Measurements from ENCODE around the gene FCHSD2. TPM values are rescaled to one million over a fixed set of nuclear protein-coding genes. Genes with fewer than 3 reads are reported as not detected.

The FCHSD2 gene
- total RNA-seq, 1 donor from 2014 or later, result 16.3 TPM

- no peak overlapping the region for H3K4me3 ChIP-seq
- TF ChIP-seq CTCF (IDR thresholded peaks at IDR 0.05), result no peak
- no peaks in the 10 kb centered on the region for H3K27me3 ChIP-seq
- intact Hi-C loops (cut with DNase I), result no loop called here
- H3K4me1 ChIP-seq, result no peaks in the 10 kb centered on the region
- no peak overlapping the region for H3K27ac ChIP-seq
- no peaks in the 10 kb centered on the region for H3K36me3 ChIP-seq
- no peaks in the 10 kb centered on the region for H3K9me3 ChIP-seq
- no peak for DNase-seq (ENCODE audit: low spot score in 2 of 2)
Measured at GRCh38 chr11:72950685-72951084, 191.4 kb downstream of the FCHSD2 start.

GRCh38 chr11:72947229-72947628 is 194.9 kb downstream of the FCHSD2 start:
- Histone ChIP-seq H3K27me3 (no peaks in the 10 kb centered on the region), H3K27ac (no peak overlapping the region), H3K9me3 (no peaks in the 10 kb centered on the region), H3K4me1 (no peaks in the 10 kb centered on the region), H3K36me3 (no peaks in the 10 kb centered on the region), H3K4me3 (no peak overlapping the region)
- DNase-seq (ENCODE audit: low spot score in 2 of 2), result no peak
- no peak for TF ChIP-seq CTCF (IDR thresholded peaks at IDR 0.05)
- intact Hi-C loops (cut with DNase I), result no loop called here

GRCh38 chr11:72943664-72944063 is 198.5 kb downstream of the FCHSD2 start:
- no peak for TF ChIP-seq CTCF (IDR thresholded peaks at IDR 0.05)
- Histone ChIP-seq H3K27ac (no peak overlapping the region), H3K4me3 (no peak overlapping the region), H3K9me3 (no peaks in the 10 kb centered on the region), H3K4me1 (no peaks in the 10 kb centered on the region), H3K27me3 (no peaks in the 10 kb centered on the region), H3K36me3 (no peaks in the 10 kb centered on the region)
- DNase-seq (ENCODE audit: low spot score in 2 of 2), result no peak
- intact Hi-C loops (cut with DNase I), result no loop called here

- no peaks in the 10 kb centered on the region for H3K27me3 ChIP-seq
- H3K4me3 ChIP-seq, result no peak overlapping the region
- no peak for TF ChIP-seq CTCF (IDR thresholded peaks at IDR 0.05)
- DNase-seq (ENCODE audit: low spot score in 2 of 2), result no peak
- H3K9me3 ChIP-seq, result no peaks in the 10 kb centered on the region
- H3K36me3 ChIP-seq, result no peaks in the 10 kb centered on the region
- no peak overlapping the region for H3K27ac ChIP-seq
- peaks cover 0 to 13% of the 10 kb centered on the region in 2 donors for H3K4me1 ChIP-seq
- intact Hi-C loops (cut with DNase I), result no loop called here
Measured at GRCh38 chr11:72940417-72940816, 201.7 kb downstream of the FCHSD2 start.

GRCh38 chr11:72939031-72939430 is 203.1 kb downstream of the FCHSD2 start:
- Histone ChIP-seq H3K9me3 (no peaks in the 10 kb centered on the region), H3K36me3 (no peaks in the 10 kb centered on the region), H3K27ac (peak overlapping the region in 1 of 2 donors; percentile 45), H3K4me1 (peaks cover 0 to 18% of the 10 kb centered on the region in 2 donors), H3K27me3 (no peaks in the 10 kb centered on the region), H3K4me3 (no peak overlapping the region)
- no peak for DNase-seq (ENCODE audit: low spot score in 2 of 2)
- TF ChIP-seq CTCF (IDR thresholded peaks at IDR 0.05), result no peak
- intact Hi-C loops (cut with DNase I), result no loop called here

GRCh38 chr11:72937439-72937838 is 204.7 kb downstream of the FCHSD2 start:
- H3K27me3 ChIP-seq, result no peaks in the 10 kb centered on the region
- no peak overlapping the region for H3K4me3 ChIP-seq
- H3K4me1 ChIP-seq, result peaks cover 0 to 18% of the 10 kb centered on the region in 2 donors
- intact Hi-C loops (cut with DNase I), result no loop called here
- TF ChIP-seq CTCF (IDR thresholded peaks at IDR 0.05), result no peak
- no peaks in the 10 kb centered on the region for H3K9me3 ChIP-seq
- no peak for DNase-seq (ENCODE audit: low spot score in 2 of 2)
- H3K27ac ChIP-seq, result peak overlapping the region in 1 of 2 donors; percentile 40
- H3K36me3 ChIP-seq, result no peaks in the 10 kb centered on the region
